HG03520 (cell line): ENCODE measurements around the gene SCO1.
"Not testable (repeated sequence)": the region's sequence is repeated elsewhere in the genome, so short reads cannot be mapped to it uniquely, and the experiment has no call there.

Source experiments
- ATAC-seq: cut with Tn5 transposase; IDR thresholded peaks from one replicate; pipeline ENCODE4 v1.9.1; 2021; ENCODE audit warnings: mild to moderate bottlenecking, moderate library complexity; ENCODE audit not compliant: unreplicated experiment

The SCO1 gene

DNA sequence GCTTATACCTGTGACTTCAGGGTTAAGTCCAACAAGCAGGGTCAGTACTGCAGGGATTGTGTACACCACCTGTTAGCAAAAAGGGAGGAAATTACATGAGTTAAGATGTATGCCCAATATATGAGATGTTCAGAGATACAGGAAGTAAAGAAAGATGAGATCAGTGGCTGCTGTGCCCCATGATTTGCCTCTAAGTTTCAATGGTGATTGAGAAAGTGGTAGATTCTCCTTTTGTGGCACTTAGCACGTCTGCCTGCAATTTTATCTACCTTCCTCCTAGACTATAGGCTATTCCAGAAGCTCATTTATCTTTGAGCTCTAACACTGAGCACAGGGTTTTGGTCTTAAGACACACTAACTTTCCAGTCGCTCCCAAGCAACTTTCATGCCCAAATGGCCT, 28.9 kb upstream of the SCO1 start:
- no peak for ATAC-seq

DNA sequence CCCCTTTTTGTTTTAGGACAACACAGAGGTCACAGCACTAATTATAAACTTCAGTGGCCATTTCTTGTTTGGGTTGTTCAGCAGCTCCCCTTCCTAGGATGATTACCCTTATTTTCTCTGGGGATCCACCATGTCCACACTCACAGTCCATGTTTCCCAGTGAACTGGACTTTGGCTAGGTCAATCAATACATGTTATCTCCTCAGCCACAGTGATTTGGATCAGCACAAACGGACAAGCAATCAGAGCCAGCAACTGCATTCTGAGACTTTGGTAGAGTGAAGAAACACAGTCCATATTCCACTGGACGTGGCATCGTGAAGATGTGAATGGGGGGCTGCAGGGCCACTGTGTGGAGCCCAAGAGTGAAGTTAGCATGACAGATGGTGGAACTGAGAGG, 27.9 kb upstream of the SCO1 start:
- ATAC-seq, result no peak

DNA sequence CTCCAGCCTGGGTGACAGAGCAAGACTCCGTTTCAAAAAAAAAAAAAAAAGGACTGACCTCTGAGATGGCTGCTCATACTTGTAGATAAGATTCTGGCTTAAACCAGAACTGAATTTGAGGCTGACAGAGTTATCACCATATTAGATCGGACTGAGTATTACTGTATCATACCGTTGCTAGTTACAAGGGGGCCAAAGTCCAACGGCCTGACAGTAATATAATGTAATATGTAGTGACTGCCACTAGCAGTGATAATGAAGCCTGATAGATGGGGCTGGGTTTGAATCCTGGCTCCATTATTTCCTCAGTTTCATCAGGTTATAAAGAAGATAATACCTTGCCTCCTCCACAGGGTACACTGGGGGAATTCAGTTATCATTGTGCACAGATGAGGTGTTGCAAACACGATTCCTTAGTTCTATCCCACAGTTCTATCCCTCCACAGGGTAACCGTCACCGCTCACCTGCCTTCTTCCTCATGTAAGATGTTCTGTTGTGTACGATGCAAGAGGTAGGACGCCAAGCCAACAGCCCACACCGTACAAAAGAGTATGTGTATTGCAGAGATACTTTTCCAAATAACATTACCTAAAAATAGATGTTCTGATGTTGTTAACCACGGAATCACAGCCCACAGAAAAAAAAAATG, 27.3 kb upstream of the SCO1 start:
- ATAC-seq, result no peak

DNA sequence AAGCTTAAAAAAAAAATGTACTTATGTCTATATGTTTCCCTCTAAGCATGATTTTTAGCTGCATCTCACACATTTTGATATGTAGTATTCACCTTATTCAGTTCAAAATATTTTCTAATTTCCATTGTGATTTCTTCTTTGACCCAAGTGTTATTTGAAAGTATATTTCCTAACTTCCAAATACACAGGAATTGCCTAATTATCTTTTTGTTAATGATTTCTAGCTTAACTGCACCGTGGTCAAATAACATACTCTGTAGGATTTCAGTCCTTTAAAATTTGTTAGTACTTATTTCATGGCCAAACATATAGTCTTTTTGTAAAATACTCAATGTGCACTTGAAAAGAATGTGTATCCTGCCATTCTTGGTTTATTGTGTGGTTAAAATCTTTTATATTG, 21.2 kb upstream of the SCO1 start:
- no peak for ATAC-seq

DNA sequence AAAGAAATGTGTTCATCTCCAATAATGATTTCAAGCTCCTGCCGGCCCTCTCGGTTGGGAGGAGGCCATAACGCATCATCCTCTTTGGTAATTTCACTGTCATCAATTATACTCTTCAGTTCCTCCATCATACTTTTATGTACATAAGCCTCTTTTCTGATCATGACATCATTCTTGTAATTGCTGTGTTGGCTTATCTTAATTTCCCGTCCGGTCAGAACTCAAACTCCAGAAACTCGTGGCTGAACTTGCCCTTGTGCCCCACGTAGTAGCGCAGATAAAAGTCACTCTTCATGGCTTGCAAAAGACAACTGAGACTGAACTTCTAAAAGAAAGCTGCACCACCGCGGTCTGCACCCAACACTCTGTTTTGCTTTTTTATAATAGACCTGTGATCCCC, 18.9 kb upstream of the SCO1 start:
- no peak for ATAC-seq

DNA sequence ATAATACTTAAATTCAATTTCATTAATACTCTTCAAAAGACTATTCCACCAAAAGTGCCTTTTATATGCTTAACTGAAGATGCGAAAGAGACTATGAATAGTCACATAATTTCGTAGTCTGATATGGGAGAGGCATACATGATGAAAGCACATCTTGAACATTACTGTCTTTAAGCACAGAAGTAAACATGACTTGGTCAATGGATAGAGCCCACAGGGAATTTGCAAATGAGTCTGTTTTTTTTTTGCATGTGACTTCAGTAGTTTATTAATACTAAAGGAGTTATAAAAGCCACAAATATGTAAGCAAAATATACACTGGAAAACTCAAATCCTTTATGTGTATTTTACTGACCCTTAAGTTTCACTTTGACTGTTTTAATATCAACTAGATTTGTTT, 16.0 kb upstream of the SCO1 start:
- no peak for ATAC-seq

DNA sequence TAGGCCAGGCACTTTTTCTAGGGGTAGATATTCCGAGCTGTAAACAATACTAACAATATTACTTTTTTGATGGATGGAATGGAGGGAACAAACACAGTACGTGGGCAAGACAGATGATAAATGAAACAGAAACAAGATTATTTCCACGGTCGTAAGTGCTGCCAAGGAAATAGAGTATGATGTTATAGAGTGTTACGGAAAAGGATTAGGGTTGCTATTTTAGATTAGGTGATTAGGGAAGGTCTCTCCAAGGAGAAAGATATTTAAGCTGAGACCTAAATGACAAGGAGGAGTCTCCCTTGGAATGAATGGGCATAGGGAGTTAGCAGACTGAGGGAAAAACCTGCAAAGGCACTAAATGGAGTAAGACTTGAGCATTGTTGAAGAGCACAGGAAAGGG, 8.4 kb upstream of the SCO1 start:
- no peak for ATAC-seq

DNA sequence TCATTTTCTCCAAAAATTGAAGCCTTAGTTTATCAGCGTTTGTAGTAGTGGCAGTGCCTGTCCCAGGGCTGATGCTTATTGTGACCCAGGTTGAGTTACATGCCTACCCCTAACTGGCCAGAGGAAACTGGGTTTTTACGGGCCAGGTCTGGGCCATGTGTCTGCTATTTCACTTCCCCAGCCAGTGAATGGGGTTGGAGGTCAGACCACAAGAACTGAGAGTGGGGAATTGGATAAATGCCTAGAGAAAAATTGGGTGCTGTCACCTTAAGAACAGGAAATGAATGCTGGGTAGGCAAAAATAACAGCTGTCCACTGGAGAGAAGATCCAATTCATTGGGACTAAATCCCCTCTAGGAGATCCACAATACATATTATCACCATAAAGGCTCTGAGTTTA, 5.2 kb upstream of the SCO1 start:
- no peak for ATAC-seq

DNA sequence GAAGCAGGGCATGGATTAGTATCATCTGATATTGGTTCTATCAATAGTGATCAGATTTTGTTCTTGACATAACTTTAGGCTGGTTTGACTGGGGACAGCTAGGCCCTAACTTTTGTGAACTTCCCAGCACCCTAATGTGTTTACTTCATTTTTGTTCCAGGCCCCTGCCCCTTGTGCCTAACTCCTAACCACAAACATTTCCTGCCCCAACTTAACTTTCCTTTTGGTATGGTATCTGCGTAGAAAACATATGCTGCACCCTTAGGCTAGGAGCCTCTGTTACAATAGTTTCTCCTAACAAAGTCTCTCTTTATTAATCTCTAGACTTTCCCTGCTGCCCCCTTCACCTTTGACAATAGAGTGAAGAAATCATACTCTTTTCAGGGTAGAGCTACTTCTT, 2.5 kb upstream of the SCO1 start:
- ATAC-seq, result no peak

DNA sequence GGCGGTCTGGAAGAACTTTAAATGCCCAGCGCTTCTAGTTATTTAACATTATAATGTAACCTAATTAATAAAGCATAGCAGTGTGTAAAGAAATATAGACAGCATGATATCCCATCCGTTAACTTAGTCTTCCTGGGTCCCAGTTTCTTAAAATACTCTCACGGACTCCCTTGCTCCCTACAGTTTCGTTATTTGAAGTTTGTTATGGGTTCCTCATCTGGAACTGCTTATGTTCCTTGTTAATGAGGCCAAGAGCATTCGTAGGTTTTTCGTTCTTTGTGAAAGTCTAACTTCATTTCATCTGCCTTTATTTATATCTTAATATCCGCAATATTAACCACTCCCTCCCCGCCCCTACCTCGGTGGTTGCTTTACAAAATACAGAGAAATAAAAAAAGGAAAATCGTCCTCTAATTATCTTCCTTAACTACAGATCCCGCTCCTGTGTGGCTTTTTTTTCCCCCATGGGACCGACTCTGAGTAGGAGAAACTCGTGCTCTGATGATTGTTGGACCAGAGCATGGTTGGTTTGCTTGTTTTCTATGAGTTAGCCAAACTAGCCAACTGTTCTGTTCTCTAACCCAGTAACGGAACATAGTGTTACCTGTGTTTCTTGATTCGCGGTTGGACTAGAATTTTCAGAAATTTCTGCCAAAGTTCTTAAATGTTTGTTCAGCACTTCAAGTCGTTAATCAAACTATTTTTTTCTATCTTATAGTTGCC, 924 bp upstream of the SCO1 start:
- ATAC-seq, result no peak

DNA sequence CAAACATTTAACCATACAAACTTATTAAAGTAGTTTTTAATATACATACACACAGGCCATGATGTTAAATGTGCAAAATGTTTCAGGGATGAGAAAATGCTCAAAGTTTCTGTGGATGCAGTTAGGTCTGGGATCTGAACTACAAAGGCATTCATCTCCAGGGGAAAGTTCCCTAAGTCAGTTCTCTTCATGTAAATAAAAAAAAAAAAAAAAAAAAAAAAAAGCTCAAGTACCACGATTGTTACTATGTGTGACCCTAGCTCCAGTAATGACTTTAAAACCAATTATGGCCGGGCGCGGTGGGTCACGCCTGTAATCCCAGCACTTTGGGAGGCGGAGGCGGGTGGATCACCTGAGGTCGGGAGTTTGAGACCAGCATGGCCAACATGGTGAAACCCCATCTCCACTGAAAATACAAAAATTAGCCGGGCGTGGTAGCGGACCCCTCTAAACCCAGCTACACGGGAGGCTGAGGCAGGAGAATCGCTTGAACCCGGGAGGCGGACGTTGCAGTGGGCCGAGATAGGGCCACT, 1.4 kb downstream of the SCO1 start:
- not testable (repeated sequence) for ATAC-seq

DNA sequence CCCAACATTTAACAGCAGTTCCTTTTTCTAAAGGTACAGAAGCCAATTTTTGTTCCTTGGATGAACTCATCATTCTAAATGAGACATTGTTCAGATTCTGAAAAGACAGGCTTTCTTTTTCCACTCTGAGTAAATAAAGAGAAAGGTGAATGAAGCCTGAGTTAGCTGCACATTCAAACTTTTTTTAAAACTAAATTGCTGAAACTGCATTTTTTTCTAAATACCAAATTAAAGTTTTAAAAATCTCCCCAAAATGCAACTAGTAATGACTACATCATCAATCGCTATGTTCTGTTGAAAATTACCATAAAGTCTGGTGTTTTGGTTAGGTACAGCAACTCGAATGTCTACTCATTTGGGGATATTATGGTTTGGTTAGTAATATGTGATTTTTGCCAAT, 9.8 kb downstream of the SCO1 start:
- ATAC-seq, result no peak

DNA sequence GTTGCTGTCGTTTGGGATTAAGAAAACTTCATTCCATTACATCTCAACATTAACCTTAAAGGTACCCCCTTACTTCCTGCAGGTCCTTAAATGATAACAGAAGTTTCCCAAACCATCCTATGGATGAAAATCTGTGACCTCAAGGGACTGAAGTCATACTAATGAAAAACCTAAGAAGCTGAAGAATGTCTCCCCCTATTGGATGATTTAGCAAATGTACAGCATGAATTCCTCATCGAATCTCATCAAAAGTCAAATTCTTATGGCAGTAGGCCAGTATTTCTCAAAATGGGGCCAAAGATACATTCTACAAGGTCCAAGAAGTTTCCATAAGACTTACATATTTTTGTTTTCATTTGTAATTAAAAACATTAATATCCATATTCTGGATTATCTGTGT, 13.5 kb downstream of the SCO1 start:
- no peak for ATAC-seq

DNA sequence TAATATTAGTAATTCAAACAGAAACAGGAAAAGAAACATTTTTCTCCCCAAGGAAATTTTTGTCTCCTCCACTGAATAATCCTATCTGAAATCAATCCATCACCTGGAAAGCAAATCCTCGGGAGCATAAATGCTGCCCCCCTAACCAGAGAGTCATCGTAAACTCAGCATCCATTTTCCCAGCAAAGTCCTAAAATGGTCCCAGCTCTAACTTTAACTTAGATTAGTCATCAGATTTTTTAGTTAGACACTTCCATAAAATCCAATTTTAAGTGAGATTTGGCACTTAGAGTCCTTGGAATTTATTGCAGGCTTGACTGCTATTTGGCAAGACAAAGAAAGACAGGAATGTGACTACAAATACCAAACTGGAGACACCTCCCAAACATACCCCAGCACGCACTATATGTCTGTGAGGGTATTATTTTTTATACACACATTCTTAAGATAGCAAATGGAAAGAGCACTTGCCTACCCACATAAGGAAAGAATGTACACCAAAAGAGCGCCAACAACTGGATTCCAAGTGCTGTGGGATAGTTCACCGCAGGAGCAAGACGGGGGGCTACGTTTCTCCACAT, 15.4 kb downstream of the SCO1 start:
- ATAC-seq, result no peak

DNA sequence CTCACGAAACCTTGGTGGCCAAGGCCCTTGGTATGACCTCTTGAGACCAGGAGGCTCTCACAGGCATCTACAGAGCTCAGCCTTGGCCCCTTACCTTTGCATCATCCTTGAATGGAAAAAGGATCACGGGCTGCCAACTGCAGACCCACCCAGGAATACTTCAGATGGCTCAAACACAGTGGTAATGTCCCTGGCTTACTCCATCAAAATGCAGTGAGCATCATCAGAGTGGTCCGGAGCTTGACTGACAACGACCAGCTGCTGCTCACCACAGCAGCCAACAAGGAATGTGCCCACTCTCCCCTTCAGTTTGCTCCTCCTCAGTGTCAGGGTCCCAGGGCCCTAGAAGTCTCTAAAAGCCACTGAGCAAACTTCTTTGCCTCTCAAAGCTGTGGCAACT, 22.6 kb downstream of the SCO1 start:
- no peak for ATAC-seq

DNA sequence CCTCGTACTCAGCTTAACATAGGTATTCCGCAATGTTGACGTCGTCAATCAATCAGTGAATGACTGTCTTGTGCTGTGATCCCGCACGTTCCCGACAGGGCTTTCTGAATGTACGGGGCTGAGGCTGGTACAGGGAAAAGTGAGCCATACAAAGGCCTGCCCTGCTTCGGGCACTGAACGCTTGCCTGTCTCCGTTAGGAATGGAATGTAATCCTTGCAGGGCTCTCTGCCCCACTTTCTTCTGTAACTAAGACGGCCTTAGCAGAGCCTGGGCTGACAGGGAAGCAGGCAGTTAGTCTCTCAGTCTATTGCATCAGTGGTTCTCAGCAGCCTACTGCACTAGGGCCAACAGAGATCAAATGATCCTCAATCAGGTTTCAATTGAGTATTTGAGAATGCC, 24.0 kb downstream of the SCO1 start:
- no peak for ATAC-seq

DNA sequence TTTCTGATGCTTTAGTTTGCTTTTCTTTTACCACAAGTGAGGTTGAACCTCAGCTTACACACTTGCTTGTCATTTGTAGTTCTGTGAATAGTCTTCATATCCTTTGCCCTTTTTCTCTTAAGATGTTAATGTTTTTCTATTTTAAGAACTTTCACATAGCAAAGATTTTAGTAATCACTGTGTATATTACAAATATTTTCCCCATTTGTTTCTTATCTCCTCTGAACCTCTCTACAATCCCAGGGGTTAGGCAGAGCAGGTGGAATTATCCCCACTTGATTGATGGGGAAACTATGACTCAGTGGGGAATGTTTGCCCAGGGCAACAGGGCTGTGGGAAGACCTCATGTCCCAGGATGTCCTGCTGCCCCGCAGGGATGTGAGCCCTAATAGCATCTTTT, 28.6 kb downstream of the SCO1 start:
- no peak for ATAC-seq

DNA sequence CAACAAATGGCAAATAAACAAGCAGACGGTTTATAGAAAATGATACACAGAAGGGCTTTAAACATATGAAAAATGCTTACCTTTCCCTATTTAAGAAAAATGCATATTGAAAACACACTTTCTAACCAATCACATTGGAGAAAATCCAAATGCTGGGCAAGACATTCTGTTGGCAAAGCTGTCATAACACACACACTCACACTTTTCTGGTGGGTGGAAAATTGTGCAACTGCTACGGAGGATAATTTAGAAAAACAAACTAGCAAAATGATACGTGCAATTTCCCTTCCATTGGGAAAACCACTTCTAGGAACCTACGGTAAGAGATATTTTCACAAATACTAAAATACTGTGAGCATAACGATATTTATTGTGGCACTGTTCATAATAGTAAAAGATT, 30.4 kb downstream of the SCO1 start:
- no peak for ATAC-seq

DNA sequence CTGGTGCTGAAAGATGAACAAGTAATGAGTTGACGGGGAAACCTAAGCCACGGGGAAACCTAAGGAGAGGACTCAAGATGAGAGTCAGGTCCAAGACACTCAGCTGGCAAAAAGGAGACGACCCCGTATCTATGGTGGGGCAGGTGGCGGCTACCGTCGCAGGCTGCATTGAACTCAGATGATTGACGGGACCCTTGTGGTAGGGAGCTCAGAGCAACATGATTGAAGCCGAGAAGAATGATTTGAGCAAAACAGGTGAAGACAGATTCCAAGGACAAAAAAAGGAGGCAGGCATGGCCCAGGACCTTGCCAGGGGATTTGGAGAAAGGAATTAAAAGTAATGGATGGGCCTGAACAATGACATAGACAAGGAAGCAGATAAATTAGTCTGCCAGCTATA, 32.8 kb downstream of the SCO1 start:
- ATAC-seq, result no peak

DNA sequence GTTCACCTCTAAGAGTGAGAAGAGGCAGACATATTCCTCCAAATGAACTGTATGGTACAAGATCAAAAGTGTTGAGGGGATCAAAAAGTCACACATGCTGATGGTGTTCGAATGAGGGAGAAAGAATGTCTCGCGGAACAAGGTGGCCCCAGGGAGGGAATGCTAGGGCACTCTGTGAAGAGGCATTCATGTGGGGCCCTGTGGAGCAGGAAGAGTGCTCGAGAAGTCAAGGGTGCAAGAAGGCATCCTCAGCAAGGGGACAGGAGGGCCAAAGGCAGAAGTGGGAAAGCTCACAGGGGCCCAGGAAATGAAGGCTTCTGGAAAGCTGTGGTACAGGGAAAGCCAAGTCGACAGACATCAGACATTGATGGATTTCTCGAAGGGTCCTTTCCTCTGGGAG, 34.1 kb downstream of the SCO1 start:
- no peak for ATAC-seq

DNA sequence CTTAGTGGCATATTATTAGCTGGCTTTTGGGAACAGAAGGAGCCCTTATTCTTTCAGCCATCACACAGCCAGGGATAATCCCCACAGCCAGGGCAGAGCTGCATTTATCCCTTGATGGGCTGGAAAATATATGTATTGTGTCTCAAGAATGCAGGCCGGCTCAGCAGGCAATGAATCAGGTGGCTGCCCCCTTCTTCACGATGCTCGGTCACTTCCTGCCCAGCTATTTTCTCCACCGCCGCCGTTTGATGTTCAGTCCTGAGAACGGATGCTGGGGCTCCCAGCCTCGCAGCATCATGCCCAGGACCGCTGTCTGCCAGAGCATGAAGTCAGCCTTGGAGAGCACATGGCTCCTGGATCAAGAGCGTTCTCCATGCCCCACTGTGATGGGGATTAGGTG, 35.9 kb downstream of the SCO1 start:
- ATAC-seq, result no peak

DNA sequence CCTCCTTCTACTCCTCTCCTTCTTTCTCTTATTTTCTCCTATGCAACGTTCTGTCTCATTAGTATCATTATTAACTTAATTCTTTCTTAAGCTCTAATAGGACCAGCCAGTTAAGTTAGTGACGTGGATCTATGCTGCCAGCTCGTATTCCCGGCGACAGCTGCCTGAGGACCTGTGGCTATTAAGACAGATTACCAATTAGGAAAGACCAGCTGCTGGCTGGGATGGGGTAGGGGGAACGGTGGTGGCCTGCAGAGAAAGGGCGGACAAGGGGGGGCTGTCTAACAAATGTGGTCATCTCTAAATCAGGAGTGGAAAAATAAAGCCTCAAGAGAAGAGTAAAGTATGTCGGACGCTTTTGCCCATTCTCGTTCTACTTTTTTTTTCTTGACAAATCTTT, 39.5 kb downstream of the SCO1 start:
- no peak for ATAC-seq
